ENCODE results near the gene ZCCHC2.

- TF ChIP-seq, protein P1, sequence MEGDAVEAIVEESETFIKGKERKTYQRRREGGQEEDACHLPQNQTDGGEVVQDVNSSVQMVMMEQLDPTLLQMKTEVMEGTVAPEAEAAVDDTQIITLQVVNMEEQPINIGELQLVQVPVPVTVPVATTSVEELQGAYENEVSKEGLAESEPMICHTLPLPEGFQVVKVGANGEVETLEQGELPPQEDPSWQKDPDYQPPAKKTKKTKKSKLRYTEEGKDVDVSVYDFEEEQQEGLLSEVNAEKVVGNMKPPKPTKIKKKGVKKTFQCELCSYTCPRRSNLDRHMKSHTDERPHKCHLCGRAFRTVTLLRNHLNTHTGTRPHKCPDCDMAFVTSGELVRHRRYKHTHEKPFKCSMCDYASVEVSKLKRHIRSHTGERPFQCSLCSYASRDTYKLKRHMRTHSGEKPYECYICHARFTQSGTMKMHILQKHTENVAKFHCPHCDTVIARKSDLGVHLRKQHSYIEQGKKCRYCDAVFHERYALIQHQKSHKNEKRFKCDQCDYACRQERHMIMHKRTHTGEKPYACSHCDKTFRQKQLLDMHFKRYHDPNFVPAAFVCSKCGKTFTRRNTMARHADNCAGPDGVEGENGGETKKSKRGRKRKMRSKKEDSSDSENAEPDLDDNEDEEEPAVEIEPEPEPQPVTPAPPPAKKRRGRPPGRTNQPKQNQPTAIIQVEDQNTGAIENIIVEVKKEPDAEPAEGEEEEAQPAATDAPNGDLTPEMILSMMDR (IDR thresholded peaks at IDR 0.05): no peak
- no peak for TF ChIP-seq POLR2A (IDR thresholded peaks at IDR 0.05)
These were observed 95.2 kb downstream of the ZCCHC2 start for GRCh38 chr18:62617793-62618591.

Data from esophagus squamous epithelium (tissue), 4 donors.